Sigmoid colon (tissue), 4 donors: Measurements from ENCODE around the gene ZNF473.

ENCODE experiments used
- CTCF ChIP-seq, 4 experiments: fragments of 450-650 bp in 3 of 4; fragments of 200-600 bp in 1 of 4; IDR thresholded peaks; one replicate each; pipeline ENCODE4 v1.5.1; 2016 to 2019; ENCODE audit warnings: antibody characterized with exemption in 4 of 4, mild to moderate bottlenecking in 3 of 4, moderate library complexity in 2 of 4
- EP300 ChIP-seq, 4 donors: sonication (generic); formaldehyde crosslinking; IDR thresholded peaks; one replicate each; pipeline ENCODE4 v1.6.1; 2017; ENCODE audit warnings: antibody characterized with exemption in 4 of 4

- TF ChIP-seq CTCF (IDR thresholded peaks at IDR 0.05) = no peak
- no peak for TF ChIP-seq EP300 (IDR thresholded peaks at IDR 0.05)
Observed at GRCh38 chr19:49997709-49998108, 28.1 kb upstream of the ZNF473 start.
